Endothelial cell of umbilical vein (primary cell): Measurements from ENCODE around the gene ANP32E. TPM values are rescaled to one million over a fixed set of nuclear protein-coding genes. Genes with fewer than 3 reads are reported as not detected.

Source experiments
- BruUV-seq: library from RNA; stranded (reverse); fragments of 400-500 nt; replicated peaks from 2 replicates; lab custom pipeline; 2021; lab: Mats Ljungman, UMichigan
- CTCF ChIA-PET: fragments of 300-600, 350-600 bp; sonication (Branson Sonifier 250); formaldehyde crosslinking; loops from one replicate; lab custom pipeline; 2021; ENCODE audit warnings: antibody characterized with exemption, inconsistent platforms; lab: Charles Lee
- POLR2A ChIA-PET: fragments of 300-600, 350-600 bp; sonication (Branson Sonifier 250); formaldehyde crosslinking; loops from one replicate; lab custom pipeline; 2021; ENCODE audit warnings: antibody characterized with exemption, inconsistent platforms; lab: Charles Lee
- DNase-seq: peaks from one replicate; pipeline ENCODE4 v3.0.0-alpha.2; 2011; ENCODE audit warnings: low read depth, low spot score
- FAIRE-seq: peaks from 2 replicates; lab custom pipeline; 2011; peaks lifted over from hg19 to GRCh38; lab: Jason Lieb, UNC
- H2AFZ ChIP-seq: 2 replicates; pipeline ENCODE4 v1.6.0; 2012; ENCODE audit warnings: low read depth, low read length, control low read depth, inconsistent platforms
- H3K27ac ChIP-seq: 2 replicates; pipeline ENCODE4 v1.5.1; 2011; ENCODE audit warnings: low read depth, mild to moderate bottlenecking, control low read depth, low read length, moderate library complexity; ENCODE audit not compliant: insufficient read depth
- H3K27me3 ChIP-seq, 2 experiments: 2 replicates each; pipeline versions ENCODE4 v1.6.0 to v1.6.1; 2011; ENCODE audit warnings: low read length in 2 of 2, mixed read lengths in 1 of 2; ENCODE audit not compliant: control insufficient read depth in 2 of 2, insufficient read depth in 2 of 2
- H3K36me3 ChIP-seq, 2 experiments: 2 replicates in 1 of 2; 3 replicates in 1 of 2; pipeline ENCODE4 v1.5.1; 2011; ENCODE audit warnings: low read length in 2 of 2, mild to moderate bottlenecking in 1 of 2, moderate library complexity in 1 of 2; ENCODE audit not compliant: control insufficient read depth in 2 of 2, insufficient read depth in 2 of 2; ENCODE audit errors: extremely low read depth in 1 of 2
- H3K4me1 ChIP-seq: 3 replicates; pipeline ENCODE4 v1.5.1; 2011; ENCODE audit warnings: mild to moderate bottlenecking, low read length; ENCODE audit not compliant: control insufficient read depth, insufficient read depth; ENCODE audit errors: extremely low read depth
- H3K4me2 ChIP-seq: 2 replicates; pipeline ENCODE4 v1.6.1; 2011; ENCODE audit warnings: low read length, control low read depth, mixed read lengths; ENCODE audit not compliant: insufficient read depth
- H3K4me3 ChIP-seq, 3 experiments: fragments of 200-600 bp in 1 of 3; sonication (generic), shearing (Covaris generic) in 1 of 3; replicated peaks in 1 of 3; 2 replicates each; pipeline ENCODE4 v1.5.1; 2011 to 2016; ENCODE audit warnings: control low read depth in 3 of 3, low read length in 3 of 3, mild to moderate bottlenecking in 2 of 3, inconsistent platforms in 1 of 3, low read depth in 1 of 3, moderate library complexity in 1 of 3; ENCODE audit not compliant: insufficient read depth in 1 of 3
- H3K79me2 ChIP-seq: 2 replicates; pipeline ENCODE4 v1.6.0; 2012; ENCODE audit warnings: low read length, inconsistent platforms; ENCODE audit not compliant: control insufficient read depth, insufficient read depth
- H3K9ac ChIP-seq: replicated peaks from 2 replicates; pipeline ENCODE3; 2011; ENCODE audit warnings: low read length, control low read depth; ENCODE audit not compliant: insufficient read depth; ENCODE audit errors: extremely low read depth
- H3K9me1 ChIP-seq: replicated peaks from 3 replicates; pipeline ENCODE4 v1.6.0; 2011; ENCODE audit warnings: mild to moderate bottlenecking, low read length; ENCODE audit not compliant: control insufficient read depth, insufficient read depth; ENCODE audit errors: extremely low read depth
- H3K9me3 ChIP-seq: replicated peaks from 2 replicates; pipeline ENCODE4 v1.5.1; 2012; ENCODE audit warnings: low read length, inconsistent platforms; ENCODE audit not compliant: control insufficient read depth, insufficient read depth
- H4K20me1 ChIP-seq: replicated peaks from 2 replicates; pipeline ENCODE3; 2011; ENCODE audit warnings: mild to moderate bottlenecking, low read length; ENCODE audit not compliant: control insufficient read depth, insufficient read depth; ENCODE audit errors: extremely low read depth
- CTCF ChIP-seq, 2 donors: IDR thresholded peaks; 1 replicate in 1 of 2; 2 replicates in 1 of 2; pipeline ENCODE4 v1.5.1; 2011; ENCODE audit warnings: low read length in 2 of 2, mild to moderate bottlenecking in 2 of 2, moderate library complexity in 2 of 2, control low read depth in 1 of 2, inconsistent platforms in 1 of 2, low read depth in 1 of 2; ENCODE audit not compliant: insufficient read depth in 1 of 2; ENCODE audit errors: extremely low read depth in 1 of 2
- EZH2 ChIP-seq: IDR thresholded peaks from 2 replicates; pipeline ENCODE4 v1.6.1; 2012; ENCODE audit warnings: borderline replicate concordance, low read depth, mild to moderate bottlenecking, moderate library complexity, low read length, inconsistent platforms; ENCODE audit not compliant: severe bottlenecking
- FOS ChIP-seq: IDR thresholded peaks from 2 replicates; pipeline ENCODE4 v1.6.1; 2011; ENCODE audit warnings: mild to moderate bottlenecking, low read length, moderate library complexity, borderline replicate concordance; ENCODE audit not compliant: insufficient read depth
- GATA2 ChIP-seq: IDR thresholded peaks from 2 replicates; pipeline ENCODE4 v1.7.0; 2011; ENCODE audit warnings: low read depth, mild to moderate bottlenecking, moderate library complexity, mixed read lengths, low read length; ENCODE audit not compliant: insufficient read length, insufficient read depth
- JUN ChIP-seq: IDR thresholded peaks from 2 replicates; pipeline ENCODE4 v1.6.1; 2011; ENCODE audit warnings: borderline replicate concordance, low read depth; ENCODE audit not compliant: insufficient read length, insufficient read depth
- MAX ChIP-seq: IDR thresholded peaks from 2 replicates; pipeline ENCODE4 v1.6.1; 2011; ENCODE audit not compliant: insufficient read depth, insufficient read length
- MYC ChIP-seq: IDR thresholded peaks from one replicate; pipeline ENCODE4 v1.6.1; 2011; ENCODE audit warnings: mild to moderate bottlenecking, low read depth, low read length
- POLR2A ChIP-seq: IDR thresholded peaks from 2 replicates; pipeline ENCODE4 v1.6.1; 2012; ENCODE audit warnings: low read depth, mild to moderate bottlenecking, control low read depth, low read length
- POLR2AphosphoS5 ChIP-seq: IDR thresholded peaks from 2 replicates; pipeline ENCODE4 v1.6.1; 2012; ENCODE audit warnings: low read depth, mild to moderate bottlenecking, control low read depth, low read length, moderate library complexity; ENCODE audit not compliant: insufficient read depth
- dilution Hi-C: fragments of 300-500 bp; cut with MboI; formaldehyde crosslinking; loops from one replicate; pipeline ENCODE4 v1.15.0; 2019; ENCODE audit warnings: low sequenced_read_pairs; ENCODE audit not compliant: extremely low pct_ligation_motif_present
- intact Hi-C: fragments of 100-400 bp; cut with micrococcal nuclease; formaldehyde crosslinking; loops from one replicate; pipeline ENCODE4 v1.10.0; 2022
- polyA plus RNA-seq, 4 experiments: library from polyadenylated mRNA; depleted of rRNA in 3 of 4; stranded (reverse) in 3 of 4; unstranded in 1 of 4; fragments of >200 nt; gene quantifications; 2 replicates each; pipeline versions ENCODE4 v1.2.1 to v1.2.3, GENCODE V29; 2011 to 2012; ENCODE audit warnings: missing spikeins in 1 of 4
- total RNA-seq: library from RNA; stranded (reverse); gene quantifications from 2 replicates; pipeline ENCODE4 v1.2.3, GENCODE V29; 2021

Gene ANP32E
- total and polyA plus RNA-seq, 2 donors (not counting 3 experiments of a cell fraction or from before 2014, with no cell fraction given) = 6.8 to 53.4 TPM

DNA sequence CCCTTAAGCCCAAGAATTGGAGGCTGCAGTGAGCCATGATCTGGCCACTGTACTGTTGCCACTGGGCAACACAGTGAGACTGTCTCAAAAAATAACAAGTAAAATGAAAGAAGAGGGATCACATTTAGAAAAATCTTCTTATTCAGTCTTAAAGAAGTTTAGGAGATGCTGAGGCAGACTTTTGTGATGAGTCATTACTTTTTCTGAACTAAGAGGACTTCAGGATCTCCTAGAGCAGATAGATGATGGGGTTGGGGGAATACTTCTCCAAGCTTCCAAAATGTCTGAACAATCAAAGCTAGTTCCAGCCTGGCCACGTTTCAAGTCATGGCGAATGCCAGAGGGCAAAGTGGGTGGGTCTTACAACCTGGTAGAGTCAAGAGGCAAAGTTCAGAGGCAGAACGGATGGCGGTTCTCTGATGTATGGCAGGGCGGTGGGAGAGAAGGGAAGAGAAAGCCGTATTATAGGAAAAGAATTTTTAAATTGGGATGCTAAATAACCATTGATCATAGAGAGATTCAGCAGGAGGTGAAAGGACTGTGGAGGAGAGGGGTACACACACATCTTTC lies 44.3 kb upstream of the ANP32E start:
- Histone ChIP-seq H3K9me1 (no peaks in the 10 kb centered on the region), H4K20me1 (no peaks in the 10 kb centered on the region), H3K79me2 (no peaks in the 10 kb centered on the region), H3K36me3 (peaks cover 0 to 1% of the 10 kb centered on the region in 2 experiments), H2AFZ (no peak overlapping the region), H3K27me3 (peaks cover 0 to 8% of the 10 kb centered on the region in 2 experiments), H3K4me1 (peaks cover 10% of the 10 kb centered on the region), H3K9ac (no peak overlapping the region), H3K4me2 (no peak overlapping the region), H3K27ac (no peak overlapping the region), H3K9me3 (no peaks in the 10 kb centered on the region), H3K4me3 (no peak overlapping the region)
- FAIRE-seq = no peak
- no peak for TF ChIP-seq MAX
- no peak for TF ChIP-seq JUN
- no peak for TF ChIP-seq POLR2A
- TF ChIP-seq FOS = no peak
- TF ChIP-seq CTCF (IDR thresholded peaks at IDR 0.05; ENCODE audit: extremely low read depth in 1 of 2, insufficient read depth in 1 of 2, low read depth in 1 of 2, low read length in 2 of 2) = no peak
- TF ChIP-seq EZH2 = no peak
- TF ChIP-seq MYC = no peak
- no peak for TF ChIP-seq POLR2AphosphoS5
- no peak for TF ChIP-seq GATA2
- no TSS peak for BruUV-seq
- POLR2A ChIA-PET = no interaction called here
- intact Hi-C loops (no loop called here), dilution Hi-C loops (no loop called here)
- no peak for DNase-seq
- CTCF ChIA-PET = interaction anchor here (16.3 kb wide), 1 partner anchor 23 kb away, joined by 466 read pairs; the partner anchor contains the start of gene CA14
